Smooth muscle cell (in vitro differentiated cells): ENCODE data around the gene ROBO1. TPM values are rescaled to one million over a fixed set of nuclear protein-coding genes. Genes with fewer than 3 reads are reported as not detected.
A peak's percentile ranks its signal among the peaks of the same experiment; 100 is the strongest.

Experiments used
- DNase-seq: peaks from one replicate; lab custom pipeline; 2025; ENCODE audit not compliant: unreplicated experiment; lab: John Stamatoyannopoulos, UW
- H2AFZ ChIP-seq: fragments of 200-600 bp; sonication (generic); 2 replicates; pipeline ENCODE4 v1.6.0; 2016; ENCODE audit warnings: antibody characterized with exemption, low read depth, mild to moderate bottlenecking
- H3F3A ChIP-seq: fragments of 200-600 bp; sonication (generic); 2 replicates; pipeline ENCODE4 v1.6.0; 2017; ENCODE audit warnings: antibody characterized with exemption, low read depth
- H3K27ac ChIP-seq: fragments of 200-600 bp; sonication (generic); 2 replicates; pipeline ENCODE4 v1.5.1; 2016; ENCODE audit warnings: low read depth, mild to moderate bottlenecking
- H3K27me3 ChIP-seq: fragments of 200-600 bp; sonication (generic); 2 replicates; pipeline ENCODE4 v1.6.1; 2016; ENCODE audit warnings: low read depth, mild to moderate bottlenecking
- H3K36me3 ChIP-seq: fragments of 200-600 bp; sonication (generic); 2 replicates; pipeline ENCODE4 v1.5.1; 2016; ENCODE audit warnings: low read depth
- H3K4me1 ChIP-seq: fragments of 200-600 bp; sonication (generic); 2 replicates; pipeline ENCODE4 v1.5.1; 2016; ENCODE audit warnings: low read depth
- H3K4me2 ChIP-seq: fragments of 200-600 bp; sonication (generic); 2 replicates; pipeline ENCODE4 v1.6.0; 2016; ENCODE audit warnings: mild to moderate bottlenecking
- H3K4me3 ChIP-seq: fragments of 200-600 bp; sonication (generic); 2 replicates; pipeline ENCODE4 v1.5.1; 2016; ENCODE audit warnings: mild to moderate bottlenecking
- H3K79me2 ChIP-seq: fragments of 200-600 bp; sonication (generic); 2 replicates; pipeline ENCODE4 v1.6.0; 2016; ENCODE audit warnings: low read depth, mild to moderate bottlenecking
- H3K9ac ChIP-seq: fragments of 200-600 bp; sonication (generic); 2 replicates; pipeline ENCODE4 v1.6.0; 2016; ENCODE audit warnings: low read depth
- H3K9me3 ChIP-seq: fragments of 200-600 bp; sonication (generic); replicated peaks from 2 replicates; pipeline ENCODE4 v1.5.1; 2016; ENCODE audit warnings: low read depth
- H4K20me1 ChIP-seq: fragments of 200-600 bp; sonication (generic); 2 replicates; pipeline ENCODE4 v1.6.0; 2016; ENCODE audit warnings: low read depth
- WGBS: methylation state at CpG from one replicate; pipeline ENCODE4 v1.1.7; 2016; ENCODE audit warnings: low lambda C conversion rate; 5-methylcytosine and 5-hydroxymethylcytosine counted together
- polyA plus RNA-seq: library from polyadenylated mRNA; unstranded; fragments of >200 nt; fragmentation: Nextera tagmentation; extraction: Ambion mirVana; gene quantifications from 2 replicates; pipeline ENCODE4 v1.2.1, GENCODE V29; 2016
- total RNA-seq: library from RNA; depleted of rRNA; stranded (reverse); fragments of >200 nt; gene quantifications from 2 replicates; pipeline ENCODE4 v1.2.3, GENCODE V29; 2014
- TF ChIP-seq, protein P1 (sequence below): fragments of 200-600 bp; sonication (generic); IDR thresholded peaks from 2 replicates; pipeline ENCODE4 v1.5.1; 2017; ENCODE audit warnings: borderline replicate concordance, mild to moderate bottlenecking, antibody characterized with exemption; ENCODE audit not compliant: insufficient read depth, poor library complexity, severe bottlenecking

The ROBO1 gene
- total and polyA plus RNA-seq, 2 experiments from 2014 or later = 30.5 to 79.5 TPM

DNA sequence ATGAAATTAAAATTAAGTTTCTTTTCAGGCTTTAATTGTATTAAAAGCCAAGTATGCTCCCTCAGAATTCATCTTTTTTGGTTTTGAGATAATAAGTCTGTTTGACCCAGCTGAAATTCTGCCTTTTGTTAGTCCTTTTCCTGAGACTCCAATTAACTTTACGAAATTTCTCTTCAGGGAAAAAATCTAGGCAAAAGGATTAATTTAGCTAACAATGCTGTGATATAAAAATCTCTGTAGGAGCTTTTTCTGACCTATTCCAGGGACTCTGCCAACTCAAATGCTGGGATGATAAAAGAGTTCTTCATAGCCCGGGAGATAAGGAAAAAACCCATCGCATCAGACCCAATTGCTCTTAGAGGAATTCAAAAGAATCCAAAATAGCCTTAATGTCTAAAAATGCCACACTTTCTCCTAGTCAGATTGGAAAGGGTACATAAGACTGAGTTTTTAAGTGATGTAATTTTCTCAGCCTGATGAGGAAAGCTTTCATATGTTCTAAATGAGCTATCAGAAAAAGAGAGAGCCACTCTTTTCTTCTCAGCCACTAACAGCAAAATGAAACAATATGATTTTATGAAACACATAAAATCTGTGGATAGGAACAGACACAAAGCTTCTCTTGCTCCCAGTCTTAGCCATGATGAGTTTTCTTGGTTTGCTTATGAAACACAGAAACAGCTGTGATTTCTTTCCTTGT is 405.1 kb downstream of the ROBO1 start:
- H3K36me3 ChIP-seq = no peaks in the 10 kb centered on the region
- peaks cover 15% of the 10 kb centered on the region for H3K27me3 ChIP-seq
- H3K9me3 ChIP-seq = no peaks in the 10 kb centered on the region
- no peak overlapping the region for H3K27ac ChIP-seq
- DNase-seq = no peak
- no peaks in the 10 kb centered on the region for H3K79me2 ChIP-seq
- H3K4me2 ChIP-seq = no peak overlapping the region
- WGBS = 84% methylated on average over 3 of the region's 3 CpGs
- H3K4me1 ChIP-seq = peaks cover 5% of the 10 kb centered on the region
- TF ChIP-seq, protein P1, sequence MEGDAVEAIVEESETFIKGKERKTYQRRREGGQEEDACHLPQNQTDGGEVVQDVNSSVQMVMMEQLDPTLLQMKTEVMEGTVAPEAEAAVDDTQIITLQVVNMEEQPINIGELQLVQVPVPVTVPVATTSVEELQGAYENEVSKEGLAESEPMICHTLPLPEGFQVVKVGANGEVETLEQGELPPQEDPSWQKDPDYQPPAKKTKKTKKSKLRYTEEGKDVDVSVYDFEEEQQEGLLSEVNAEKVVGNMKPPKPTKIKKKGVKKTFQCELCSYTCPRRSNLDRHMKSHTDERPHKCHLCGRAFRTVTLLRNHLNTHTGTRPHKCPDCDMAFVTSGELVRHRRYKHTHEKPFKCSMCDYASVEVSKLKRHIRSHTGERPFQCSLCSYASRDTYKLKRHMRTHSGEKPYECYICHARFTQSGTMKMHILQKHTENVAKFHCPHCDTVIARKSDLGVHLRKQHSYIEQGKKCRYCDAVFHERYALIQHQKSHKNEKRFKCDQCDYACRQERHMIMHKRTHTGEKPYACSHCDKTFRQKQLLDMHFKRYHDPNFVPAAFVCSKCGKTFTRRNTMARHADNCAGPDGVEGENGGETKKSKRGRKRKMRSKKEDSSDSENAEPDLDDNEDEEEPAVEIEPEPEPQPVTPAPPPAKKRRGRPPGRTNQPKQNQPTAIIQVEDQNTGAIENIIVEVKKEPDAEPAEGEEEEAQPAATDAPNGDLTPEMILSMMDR = no peak
- no peaks in the 10 kb centered on the region for H4K20me1 ChIP-seq
- no peak overlapping the region for H3K9ac ChIP-seq
- H2AFZ ChIP-seq = no peak overlapping the region
- H3K4me3 ChIP-seq = no peak overlapping the region
- H3F3A ChIP-seq = no peaks in the 10 kb centered on the region

DNA sequence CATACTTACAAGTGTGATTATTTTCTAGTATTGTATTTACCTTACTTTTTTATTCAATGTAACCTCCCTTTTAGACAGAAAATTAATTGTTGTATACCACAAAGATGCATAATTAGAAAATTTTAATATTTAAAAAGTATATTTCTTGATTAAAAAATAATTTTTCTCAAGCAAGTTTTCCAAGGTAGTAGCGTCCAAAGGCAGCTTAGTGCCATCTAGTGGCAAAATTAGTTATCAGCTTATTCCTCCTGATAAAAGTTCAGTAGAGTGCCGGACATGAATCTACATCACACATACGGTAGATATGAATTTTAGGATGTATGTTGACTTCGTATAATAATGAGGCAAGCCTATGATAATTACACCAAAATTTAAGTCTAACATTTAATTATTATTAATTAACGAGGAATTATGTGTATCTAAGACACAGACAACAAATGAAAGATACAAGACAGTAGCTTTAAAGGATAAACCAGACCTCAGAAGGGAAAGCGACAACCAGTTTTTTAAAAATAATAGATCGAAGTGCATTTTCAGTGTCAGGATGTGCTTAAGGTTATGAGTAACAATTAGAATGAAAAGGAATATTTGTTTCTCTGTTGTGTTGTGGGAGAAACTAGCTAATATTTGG is 405.9 kb downstream of the ROBO1 start:
- Histone ChIP-seq H3K9me3 (no peaks in the 10 kb centered on the region), H3K36me3 (no peaks in the 10 kb centered on the region), H3K4me3 (no peak overlapping the region), H3K79me2 (no peaks in the 10 kb centered on the region), H3K9ac (no peak overlapping the region), H3K27ac (no peak overlapping the region), H4K20me1 (no peaks in the 10 kb centered on the region), H3F3A (no peaks in the 10 kb centered on the region), H2AFZ (no peak overlapping the region), H3K4me2 (peak overlapping the region; percentile 55), H3K4me1 (no peaks in the 10 kb centered on the region), H3K27me3 (peaks cover 15% of the 10 kb centered on the region)
- DNase-seq = no peak
- TF ChIP-seq, protein P1 = peak; percentile 91
- WGBS = 33% methylated on average over 7 of the region's 7 CpGs

- no peak overlapping the region for H3K9ac ChIP-seq
- H3K4me1 ChIP-seq = no peaks in the 10 kb centered on the region
- H3K4me2 ChIP-seq = no peak overlapping the region
- peaks cover 13% of the 10 kb centered on the region for H3K27me3 ChIP-seq
- TF ChIP-seq, protein P1 = no peak
- WGBS = 84% methylated on average over 4 of the region's 4 CpGs
- no peaks in the 10 kb centered on the region for H3K79me2 ChIP-seq
- H3K36me3 ChIP-seq = no peaks in the 10 kb centered on the region
- H3K4me3 ChIP-seq = no peak overlapping the region
- no peak for DNase-seq
- no peaks in the 10 kb centered on the region for H4K20me1 ChIP-seq
- H3K27ac ChIP-seq = no peak overlapping the region
- H3K9me3 ChIP-seq = no peaks in the 10 kb centered on the region
- no peaks in the 10 kb centered on the region for H3F3A ChIP-seq
- peak overlapping the region; percentile 14 for H2AFZ ChIP-seq
These were observed 409.5 kb downstream of the ROBO1 start for GRCh38 chr3:79358327-79358726.
